B cell (primary cell): ENCODE data around the gene ZNG1B. TPM values are rescaled to one million over a fixed set of nuclear protein-coding genes. Genes with fewer than 3 reads are reported as not detected.

Experiments
- polyA plus RNA-seq: library from polyadenylated mRNA; depleted of rRNA; stranded (reverse); fragments of >200 nt; gene quantifications from 2 replicates; pipeline ENCODE4 v1.2.3, GENCODE V29; 2012
- total RNA-seq, 2 donors: library from RNA; stranded (reverse); fragments of 120-200 nt in 1 of 2; gene quantifications; 1 replicate in 1 of 2; 2 replicates in 1 of 2; pipeline versions ENCODE4 v1.2.3 to v1.2.4, GENCODE V29; 2013 to 2022

Gene ZNG1B
- total and polyA plus RNA-seq, 2 donors (not counting 1 experiment from before 2014, with no cell fraction given), result 24.5 to 46.8 TPM

Other genes starting within 250 kb of the ZNG1B start
- 0.64 and 1.2 TPM in 2 replicates for gene PAX8, start 158.8 kb upstream of the ZNG1B start, total RNA-seq
- 0.45 TPM in 2 replicates for gene PAX8, start 158.8 kb upstream of the ZNG1B start, polyA plus RNA-seq
- gene FOXD4L1, start 61.0 kb downstream of the ZNG1B start, total RNA-seq, result 0.32 and 0.81 TPM in 2 replicates
- 0.12 TPM in 1 of 2 replicates, not detected in the other for gene FOXD4L1, start 61.0 kb downstream of the ZNG1B start, polyA plus RNA-seq
- 84.7 and 90.2 TPM in 2 replicates for gene RABL2A, start 189.6 kb downstream of the ZNG1B start, total RNA-seq
- 50.6 and 62.2 TPM in 2 replicates for gene RABL2A, start 189.6 kb downstream of the ZNG1B start, polyA plus RNA-seq